H1 (cell line): ENCODE measurements around the gene PTPRD.

ENCODE experiments used
- CTCF ChIP-seq, 3 experiments: IDR thresholded peaks; 1 replicate in 2 of 3; 2 replicates in 1 of 3; pipeline versions ENCODE4 v1.5.1 to v1.6.1; 2011; ENCODE audit warnings: low read length in 3 of 3, mild to moderate bottlenecking in 3 of 3, inconsistent platforms in 2 of 3, low read depth in 1 of 3, moderate library complexity in 1 of 3; ENCODE audit not compliant: insufficient read depth in 1 of 3; ENCODE audit errors: control extremely low read depth in 1 of 3
- JUN ChIP-seq: IDR thresholded peaks from 2 replicates; pipeline ENCODE4 v1.6.1; 2011; ENCODE audit warnings: low read depth, mild to moderate bottlenecking, improper control_type of control experiment, low read length
- MAFK ChIP-seq: IDR thresholded peaks from 2 replicates; pipeline ENCODE4 v1.6.1; 2012; ENCODE audit warnings: low read depth, mild to moderate bottlenecking, improper control_type of control experiment, low read length
- NANOG ChIP-seq: IDR thresholded peaks from 2 replicates; pipeline ENCODE4 v1.6.1; 2011; ENCODE audit warnings: low read length, low read depth, mild to moderate bottlenecking, inconsistent platforms; ENCODE audit not compliant: insufficient read depth, poor library complexity, severe bottlenecking
- POLR2A ChIP-seq, 2 experiments: IDR thresholded peaks; 1 replicate in 1 of 2; 2 replicates in 1 of 2; pipeline ENCODE4 v1.6.1; 2011; ENCODE audit warnings: low read depth in 2 of 2, low read length in 2 of 2, mild to moderate bottlenecking in 2 of 2; ENCODE audit errors: control extremely low read depth in 1 of 2
- POLR2AphosphoS5 ChIP-seq: IDR thresholded peaks from 2 replicates; pipeline ENCODE4 v1.6.1; 2011; ENCODE audit warnings: low read depth, low read length
- RBBP5 ChIP-seq: IDR thresholded peaks from 2 replicates; pipeline ENCODE4 v1.7.1; 2012; ENCODE audit warnings: low read depth, mild to moderate bottlenecking, inconsistent platforms, low read length, moderate library complexity, borderline replicate concordance
- TCF12 ChIP-seq: IDR thresholded peaks from 2 replicates; pipeline ENCODE4 v1.6.1; 2011; ENCODE audit warnings: low read depth, mild to moderate bottlenecking, low read length
- ZNF274 ChIP-seq: IDR thresholded peaks from 2 replicates; pipeline ENCODE4 v1.7.0; 2012; ENCODE audit warnings: low read length, borderline replicate concordance; ENCODE audit errors: extremely low read depth

- TF ChIP-seq TCF12 (no peak), CTCF (IDR thresholded peaks at IDR 0.05; ENCODE audit: control extremely low read depth in 1 of 3, insufficient read depth in 1 of 3, low read depth in 1 of 3, low read length in 3 of 3) (no peak), POLR2A (IDR thresholded peaks at IDR 0.05; ENCODE audit: control extremely low read depth in 1 of 2, low read depth in 2 of 2, low read length in 2 of 2) (no peak), NANOG (no peak), RBBP5 (no peak), ZNF274 (no peak), MAFK (no peak), POLR2AphosphoS5 (no peak), JUN (no peak)
These were observed 360.6 kb downstream of the PTPRD start for GRCh38 chr9:10252174-10252573.
